Endothelial cell (in vitro differentiated cells): ENCODE data around the gene HOMER2. TPM values are rescaled to one million over a fixed set of nuclear protein-coding genes. Genes with fewer than 3 reads are reported as not detected.

Experiments used
- DNase-seq: peaks from one replicate; pipeline ENCODE4 v3.0.0; 2021; ENCODE audit warnings: low spot score
- H3K27ac Mint-ChIP-seq: one replicate; pipeline ENCODE4 v1.8.0; 2021; ENCODE audit warnings: mixed read lengths, inconsistent platforms; ENCODE audit not compliant: unreplicated experiment
- H3K27me3 Mint-ChIP-seq: one replicate; pipeline ENCODE4 v1.8.0; 2021; ENCODE audit warnings: mild to moderate bottlenecking, moderate library complexity, mixed read lengths, inconsistent platforms; ENCODE audit not compliant: unreplicated experiment
- H3K36me3 Mint-ChIP-seq: one replicate; pipeline ENCODE4 v1.8.0; 2021; ENCODE audit warnings: mild to moderate bottlenecking, low read depth, mixed read lengths, inconsistent platforms; ENCODE audit not compliant: unreplicated experiment
- H3K4me1 Mint-ChIP-seq: one replicate; pipeline ENCODE4 v1.8.0; 2021; ENCODE audit warnings: mild to moderate bottlenecking, mixed read lengths, inconsistent platforms; ENCODE audit not compliant: unreplicated experiment
- H3K4me3 Mint-ChIP-seq: one replicate; pipeline ENCODE4 v1.8.0; 2021; ENCODE audit warnings: mild to moderate bottlenecking, mixed read lengths, inconsistent platforms; ENCODE audit not compliant: unreplicated experiment
- H3K9me3 Mint-ChIP-seq: one replicate; pipeline ENCODE4 v1.8.0; 2021; ENCODE audit warnings: mixed read lengths, inconsistent platforms; ENCODE audit not compliant: unreplicated experiment
- CTCF ChIP-seq: fragments of 200-600 bp; sonication (generic); IDR thresholded peaks from one replicate; pipeline ENCODE4 v1.5.0; 2021; ENCODE audit warnings: antibody characterized with exemption; ENCODE audit not compliant: unreplicated experiment
- total RNA-seq: library from RNA; stranded (reverse); fragmentation: NEBNext Ultra II Directional; extraction: Animal tissue kit (Norgen Biotek cat#: 25700); gene quantifications from one replicate; pipeline ENCODE4 v1.2.1, GENCODE V29; 2021; ENCODE audit not compliant: unreplicated experiment

The HOMER2 gene
- total RNA-seq, 1 donor from 2014 or later, result 3.0 TPM

GRCh38 chr15:82892573-82892972 is 59.9 kb downstream of the HOMER2 start:
- H3K4me3 Mint-ChIP-seq, result no peak overlapping the region
- H3K27ac Mint-ChIP-seq, result no peak overlapping the region
- H3K36me3 Mint-ChIP-seq, result no peaks in the 10 kb centered on the region
- H3K27me3 Mint-ChIP-seq, result peaks cover 3% of the 10 kb centered on the region
- no peaks in the 10 kb centered on the region for H3K9me3 Mint-ChIP-seq
- H3K4me1 Mint-ChIP-seq, result no peaks in the 10 kb centered on the region
- TF ChIP-seq CTCF, result no peak
- DNase-seq, result no peak

GRCh38 chr15:82890995-82891390 is 61.5 kb downstream of the HOMER2 start:
- DNase-seq, result no peak
- H3K9me3 Mint-ChIP-seq, result no peaks in the 10 kb centered on the region
- TF ChIP-seq CTCF, result no peak
- H3K4me1 Mint-ChIP-seq, result no peaks in the 10 kb centered on the region
- H3K27me3 Mint-ChIP-seq, result peaks cover 3% of the 10 kb centered on the region
- H3K36me3 Mint-ChIP-seq, result no peaks in the 10 kb centered on the region
- no peak overlapping the region for H3K27ac Mint-ChIP-seq
- H3K4me3 Mint-ChIP-seq, result no peak overlapping the region

- Mint-ChIP-seq H3K4me1 (no peaks in the 10 kb centered on the region), H3K4me3 (no peak overlapping the region), H3K27me3 (peaks cover 3% of the 10 kb centered on the region), H3K36me3 (no peaks in the 10 kb centered on the region), H3K27ac (no peak overlapping the region), H3K9me3 (no peaks in the 10 kb centered on the region)
- DNase-seq, result no peak
- no peak for TF ChIP-seq CTCF
These were observed 62.1 kb downstream of the HOMER2 start for GRCh38 chr15:82890338-82890994.

- no peaks in the 10 kb centered on the region for H3K36me3 Mint-ChIP-seq
- no peaks in the 10 kb centered on the region for H3K4me1 Mint-ChIP-seq
- no peak for TF ChIP-seq CTCF
- no peak for DNase-seq
- no peak overlapping the region for H3K4me3 Mint-ChIP-seq
- H3K9me3 Mint-ChIP-seq, result no peaks in the 10 kb centered on the region
- no peaks in the 10 kb centered on the region for H3K27me3 Mint-ChIP-seq
- no peak overlapping the region for H3K27ac Mint-ChIP-seq
These were observed 70.1 kb downstream of the HOMER2 start for GRCh38 chr15:82882273-82882928.

GRCh38 chr15:82881747-82882146 is 70.8 kb downstream of the HOMER2 start:
- Mint-ChIP-seq H3K27ac (no peak overlapping the region), H3K9me3 (no peaks in the 10 kb centered on the region), H3K4me3 (no peak overlapping the region), H3K36me3 (no peaks in the 10 kb centered on the region), H3K4me1 (no peaks in the 10 kb centered on the region), H3K27me3 (no peaks in the 10 kb centered on the region)
- no peak for TF ChIP-seq CTCF
- no peak for DNase-seq
